ENCODE measurements around the gene APOF.
"Not testable (repeated sequence)": the region's sequence is repeated elsewhere in the genome, so short reads cannot be mapped to it uniquely, and the experiment has no call there.

Gene APOF

GRCh38 chr12:56366948-56367347, 4.3 kb upstream of the APOF start:
- DNase-seq: no peak

- no peak for DNase-seq
These were observed 1.0 kb downstream of the APOF start for GRCh38 chr12:56361487-56362129.

- DNase-seq: peak; percentile 100
These were observed 2.5 kb downstream of the APOF start, which contains the start of gene STAT2 for GRCh38 chr12:56359851-56360767. STAT2 (minus strand) TSS chr12:56360107; CDS start chr12:56356571, 3,536 bp downstream.

GRCh38 chr12:56358836-56359532, 3.7 kb downstream of the APOF start:
- peak; percentile 30 for DNase-seq

- DNase-seq: no peak
These were observed 11.3 kb downstream of the APOF start for GRCh38 chr12:56351325-56351724.

GRCh38 chr12:56350662-56351061, 12.0 kb downstream of the APOF start:
- no peak for DNase-seq

- no peak for DNase-seq
These were observed 13.9 kb downstream of the APOF start for GRCh38 chr12:56348776-56349175.

- not testable (repeated sequence) for DNase-seq
These were observed 15.4 kb downstream of the APOF start for GRCh38 chr12:56347255-56347654.

GRCh38 chr12:56346675-56347074, 16.0 kb downstream of the APOF start:
- DNase-seq: peak; percentile 17

- not testable (repeated sequence) for DNase-seq
These were observed 20.4 kb downstream of the APOF start for GRCh38 chr12:56342290-56342689.

GRCh38 chr12:56341616-56342015, 21.0 kb downstream of the APOF start:
- no peak for DNase-seq

- no peak for DNase-seq
These were observed 23.6 kb downstream of the APOF start for GRCh38 chr12:56339158-56339422.

- peak; percentile 87 for DNase-seq
These were observed 24.1 kb downstream of the APOF start, which contains the start of gene IL23A for GRCh38 chr12:56338308-56339157. IL23A (plus strand) TSS chr12:56338884; CDS start chr12:56339045, 161 bp downstream.

GRCh38 chr12:56337753-56338251, 24.9 kb downstream of the APOF start:
- no peak for DNase-seq

- no peak for DNase-seq
These were observed 26.1 kb downstream of the APOF start for GRCh38 chr12:56336361-56337167.

GRCh38 chr12:56335527-56335926, 27.1 kb downstream of the APOF start:
- not testable (repeated sequence) for DNase-seq

- DNase-seq: no peak
These were observed 28.2 kb downstream of the APOF start for GRCh38 chr12:56334490-56334793.

GRCh38 chr12:56333679-56334489, 28.8 kb downstream of the APOF start, which contains the start of gene PAN2:
PAN2 (minus strand) TSS chr12:56334000; CDS start chr12:56333094, 906 bp downstream.
- DNase-seq: peak; percentile 98

GRCh38 chr12:56333197-56333678, 29.4 kb downstream of the APOF start:
- DNase-seq: no peak

GRCh38 chr12:56332512-56333196, 30.0 kb downstream of the APOF start:
- DNase-seq: no peak
